Measurements from ENCODE around the gene MMP14.
"Not testable (repeated sequence)": the region's sequence is repeated elsewhere in the genome, so short reads cannot be mapped to it uniquely, and the experiment has no call there.

MMP14 gene

DNA sequence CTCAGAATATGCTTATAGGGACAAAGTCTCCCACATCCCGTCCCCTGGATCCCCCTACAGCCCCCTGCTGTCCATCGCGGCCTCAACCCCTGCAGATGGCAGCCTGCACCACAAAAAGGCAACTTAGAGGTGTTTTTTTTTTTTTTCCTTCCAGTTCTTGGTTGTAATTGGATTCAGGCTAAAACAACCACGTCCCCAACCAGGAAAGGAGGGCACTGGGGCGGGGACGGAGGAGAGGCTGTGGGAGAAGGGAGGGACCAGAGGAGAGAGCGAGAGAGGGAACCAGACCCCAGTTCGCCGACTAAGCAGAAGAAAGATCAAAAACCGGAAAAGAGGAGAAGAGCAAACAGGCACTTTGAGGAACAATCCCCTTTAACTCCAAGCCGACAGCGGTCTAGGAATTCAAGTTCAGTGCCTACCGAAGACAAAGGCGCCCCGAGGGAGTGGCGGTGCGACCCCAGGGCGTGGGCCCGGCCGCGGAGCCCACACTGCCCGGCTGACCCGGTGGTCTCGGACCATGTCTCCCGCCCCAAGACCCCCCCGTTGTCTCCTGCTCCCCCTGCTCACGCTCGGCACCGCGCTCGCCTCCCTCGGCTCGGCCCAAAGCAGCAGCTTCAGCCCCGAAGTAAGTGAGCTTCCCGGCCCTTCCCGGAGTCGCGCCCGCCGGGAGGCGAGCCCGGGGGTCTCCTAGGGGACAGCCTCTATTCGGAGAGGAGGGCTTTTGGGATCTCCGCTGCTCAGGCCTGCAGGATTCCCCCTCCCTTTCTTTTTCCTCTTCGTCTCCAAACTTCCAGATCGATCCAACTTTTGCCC is at the start of gene MMP14:
TSS of gene MMP14 (plus strand) at position 285 of the 813 bp plus-strand sequence. CDS start at position 518, 233 bp downstream.
- DNase-seq, result no peak

DNA sequence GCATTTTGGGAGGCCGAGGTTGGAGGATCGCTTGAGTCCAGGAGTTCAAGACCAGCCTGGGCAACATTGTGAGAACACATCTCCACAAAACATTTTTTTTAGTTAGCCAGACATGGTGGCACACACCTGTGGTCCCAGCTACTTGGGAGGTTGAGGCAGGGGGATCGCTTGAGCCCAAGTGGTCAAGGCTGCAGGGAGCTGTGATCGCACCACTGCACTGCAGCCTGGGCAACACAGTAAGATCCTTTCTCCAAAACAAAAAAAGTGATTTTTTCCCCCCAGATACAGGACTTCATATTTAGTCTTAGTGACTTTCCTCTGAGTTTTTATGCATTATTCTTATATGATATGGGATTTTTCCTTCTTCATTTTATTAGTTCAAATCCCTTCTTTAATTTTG is 49.7 kb upstream of the MMP14 start:
- no peak for DNase-seq

DNA sequence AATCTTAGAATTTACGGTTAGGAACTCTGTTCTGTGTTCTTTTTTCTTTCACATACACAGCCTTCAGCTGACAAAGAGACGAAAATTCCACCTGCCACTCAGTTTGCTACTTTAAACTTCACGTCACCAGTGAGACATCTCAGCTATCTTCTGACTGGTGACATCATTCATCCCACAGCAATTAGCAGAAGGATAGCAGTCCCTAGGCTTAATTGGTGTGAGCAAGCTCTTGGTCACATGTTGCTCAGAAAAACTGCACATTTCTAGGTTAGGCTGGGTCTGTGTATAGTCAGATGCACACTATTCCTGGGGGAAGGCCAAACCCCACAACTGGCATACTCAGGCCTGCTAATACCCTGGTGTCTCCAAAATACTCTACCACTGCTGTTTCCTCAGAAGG is 45.1 kb upstream of the MMP14 start:
- no peak for DNase-seq

DNA sequence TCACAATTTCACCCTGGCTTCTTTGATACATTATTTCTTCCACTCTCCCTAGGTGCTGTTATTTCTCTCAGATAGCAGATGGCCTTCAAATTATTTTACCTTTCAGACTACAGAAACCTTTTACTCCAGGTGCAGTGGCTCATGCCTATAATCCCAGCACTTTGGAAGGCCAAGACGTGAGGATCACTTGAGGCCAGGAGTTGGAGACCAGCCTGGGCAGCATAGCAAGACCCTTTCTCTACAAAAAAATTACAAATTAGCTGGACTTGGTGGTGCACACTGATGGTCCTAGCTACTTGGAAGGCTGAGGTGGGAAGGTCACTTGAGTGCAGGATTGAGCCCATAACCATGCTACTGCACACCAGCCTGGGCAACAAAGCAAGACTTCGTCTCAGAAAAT is 44.2 kb upstream of the MMP14 start:
- DNase-seq, result no peak

DNA sequence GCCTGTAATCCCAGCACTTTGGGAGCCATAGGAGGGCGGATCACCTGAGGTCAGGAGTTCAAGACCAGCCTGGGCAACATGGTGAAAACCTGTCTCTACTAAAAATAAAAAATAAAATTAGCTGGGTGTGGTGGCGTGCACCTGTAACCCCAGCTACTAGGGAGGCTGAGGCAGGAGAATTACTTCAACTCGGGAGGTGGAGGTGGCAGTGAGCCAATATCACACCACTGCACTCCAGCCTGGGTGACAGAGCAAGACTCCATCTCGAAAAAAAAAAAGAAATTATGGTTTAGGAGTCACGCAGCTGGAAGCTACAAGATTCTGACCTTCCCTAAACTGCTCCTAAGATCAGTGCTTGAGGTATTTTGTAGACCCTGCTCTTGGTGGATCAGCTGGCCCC is 42.8 kb upstream of the MMP14 start:
- not testable (repeated sequence) for DNase-seq

DNA sequence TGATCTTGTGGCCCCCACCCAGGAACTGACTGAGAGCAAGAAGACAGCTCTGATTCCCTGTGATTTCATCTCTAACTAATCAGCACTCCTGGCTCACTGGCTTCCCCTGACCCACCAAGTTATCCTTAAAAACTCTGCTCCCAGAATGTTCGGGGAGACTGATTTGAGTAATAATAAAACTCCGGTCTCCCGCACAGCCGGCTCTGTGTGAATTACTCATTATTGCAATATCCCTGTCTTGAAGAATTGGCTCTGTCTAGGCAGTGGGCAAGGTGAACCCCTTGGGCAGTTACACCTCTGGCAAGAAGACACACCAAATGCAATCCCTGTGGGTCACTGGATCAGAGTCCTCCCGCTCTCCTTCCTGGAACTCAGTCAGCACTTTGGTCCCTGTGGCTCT is 42.4 kb upstream of the MMP14 start:
- no peak for DNase-seq

DNA sequence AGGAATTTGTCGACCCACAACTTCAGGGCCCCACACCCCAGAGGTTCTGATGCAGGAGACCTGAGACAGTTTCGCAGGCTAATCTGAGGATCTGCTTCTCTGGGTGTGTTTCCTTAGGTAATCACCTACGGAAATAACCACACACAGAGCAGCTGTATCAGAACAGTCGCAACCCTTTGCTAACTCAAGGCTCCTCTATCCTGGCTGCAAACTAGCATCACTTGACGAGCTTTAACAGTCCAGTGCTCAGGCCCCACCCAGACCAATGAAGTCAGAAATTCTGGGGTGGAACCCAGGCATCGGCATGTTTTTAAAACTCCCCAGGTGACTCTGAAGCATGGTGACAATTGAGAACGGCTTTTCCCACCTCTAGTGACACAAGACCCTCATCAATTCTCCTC is 41.8 kb upstream of the MMP14 start:
- no peak for DNase-seq

DNA sequence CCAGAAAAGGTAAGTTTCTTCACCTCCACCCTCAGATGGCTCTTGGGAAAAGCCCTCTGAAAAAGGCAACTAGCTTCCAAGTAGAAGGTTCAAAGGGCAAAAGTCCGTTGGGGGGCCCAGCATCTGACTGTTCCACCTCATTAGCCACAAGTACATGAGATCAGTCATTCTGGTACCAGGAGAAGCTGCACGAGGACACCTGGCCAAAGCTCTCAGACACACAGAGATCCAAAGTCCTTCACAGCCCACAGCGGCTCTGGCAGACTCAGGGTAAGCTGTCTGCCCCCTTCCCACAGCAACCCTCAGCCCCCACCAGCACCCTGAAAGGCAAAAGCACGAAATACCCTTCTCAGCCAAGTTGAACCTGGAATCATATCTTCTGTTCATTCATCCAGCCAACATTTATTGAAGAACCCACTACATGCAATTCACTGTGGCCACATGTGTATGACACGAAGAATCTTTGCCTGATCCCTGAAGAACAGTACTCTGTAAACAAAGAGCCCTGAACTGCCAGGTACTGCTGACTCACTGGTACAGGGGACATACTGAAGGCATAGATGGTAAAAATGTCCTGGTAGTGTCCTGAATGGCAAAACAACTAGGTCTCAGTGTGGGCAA is 40.2 kb upstream of the MMP14 start:
- no peak for DNase-seq

DNA sequence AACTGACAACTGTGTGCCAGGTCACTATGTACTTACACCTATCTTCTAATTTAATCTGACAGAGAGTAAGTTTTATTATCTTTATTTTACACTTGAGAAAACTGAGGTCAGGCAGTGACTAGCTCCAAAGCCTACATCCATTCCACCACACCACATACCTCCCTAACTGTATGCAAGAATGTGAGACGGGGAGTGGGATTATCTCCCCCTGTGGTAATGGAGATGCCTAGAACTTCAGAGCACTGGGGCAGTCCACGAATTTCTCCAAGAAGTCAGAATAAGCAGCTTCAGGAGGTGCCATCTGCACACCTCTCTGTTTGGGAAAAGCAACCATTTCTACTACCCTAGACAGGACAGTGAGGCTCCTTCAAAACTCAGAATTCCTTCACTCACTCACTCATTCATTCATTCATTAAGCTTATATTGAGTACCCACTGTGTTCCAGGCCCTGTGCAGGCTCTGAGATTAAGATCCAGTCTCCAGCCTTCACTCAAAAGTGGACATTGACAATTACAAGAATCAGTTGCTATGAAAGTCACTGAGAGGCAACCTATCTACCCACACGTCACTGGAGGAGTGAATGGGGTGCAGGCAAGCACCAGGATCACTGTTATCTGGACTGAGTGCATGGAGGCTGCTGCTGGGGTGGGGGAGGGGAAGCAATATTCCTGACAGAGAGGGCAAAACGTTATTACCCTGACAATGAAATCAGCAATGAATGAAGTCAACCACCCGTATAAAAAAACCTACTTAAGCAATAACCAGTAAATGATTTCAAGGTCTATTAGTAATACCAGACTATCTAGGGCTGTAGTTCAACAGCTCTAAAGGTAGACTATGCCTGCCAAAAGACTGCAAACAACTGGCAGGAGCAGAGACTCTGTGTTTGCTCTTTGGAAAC is 39.1 kb upstream of the MMP14 start:
- no peak for DNase-seq

DNA sequence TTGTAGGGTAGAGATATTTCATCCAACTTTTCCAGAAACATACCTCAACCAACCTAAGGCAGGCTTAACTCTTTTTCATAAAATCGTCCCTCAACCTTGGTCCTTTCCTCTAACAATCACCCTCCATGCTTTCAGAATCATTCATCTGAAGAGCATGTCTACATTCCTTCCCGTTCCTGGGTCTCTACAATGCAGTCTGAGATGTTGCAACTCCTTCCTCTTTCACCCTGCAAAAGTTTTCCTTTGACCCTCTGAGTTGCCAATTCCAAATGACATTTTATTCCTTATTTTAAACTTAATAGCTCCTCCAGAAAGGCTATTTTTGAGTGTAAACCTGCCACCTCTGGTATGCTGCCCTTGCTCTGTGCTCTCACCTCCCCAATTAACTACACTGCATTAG is 37.9 kb upstream of the MMP14 start:
- no peak for DNase-seq

DNA sequence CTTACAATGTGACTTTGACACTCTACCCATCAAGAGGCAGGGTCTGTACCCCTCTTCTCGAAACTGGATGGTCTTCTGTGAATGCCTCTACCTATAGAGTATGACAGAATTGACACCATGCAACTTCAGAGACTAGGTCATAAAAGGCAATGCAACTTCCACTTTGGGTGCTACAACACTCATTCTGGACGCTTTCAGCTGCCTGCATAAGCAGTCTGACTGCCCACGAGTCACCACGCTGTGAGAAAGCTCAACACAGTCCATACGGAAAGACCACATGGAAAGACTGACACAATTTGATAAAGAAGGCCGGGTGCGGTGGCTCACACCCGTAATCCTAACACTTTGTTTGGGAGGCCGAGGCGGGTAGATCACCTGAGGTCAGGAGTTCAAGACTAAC is 36.0 kb upstream of the MMP14 start:
- no peak for DNase-seq

DNA sequence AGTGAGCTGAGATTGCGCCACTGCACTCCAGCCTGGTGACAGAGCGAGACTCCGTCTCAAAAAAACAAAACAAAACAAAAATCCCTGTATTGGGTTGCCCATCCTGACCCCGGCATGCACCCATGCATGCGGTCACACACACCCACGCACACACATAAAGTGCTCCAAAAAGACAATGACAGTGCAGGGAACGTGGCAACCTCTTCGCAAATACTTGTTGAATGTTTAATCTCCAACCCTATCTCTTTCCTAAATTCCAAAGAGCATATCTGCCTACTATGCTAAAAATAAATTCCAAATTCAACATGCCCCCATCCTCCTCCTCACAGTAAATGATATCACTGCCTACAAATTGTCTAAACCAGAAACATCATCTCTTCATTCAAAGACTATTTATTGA is 34.7 kb upstream of the MMP14 start:
- DNase-seq, result no peak

DNA sequence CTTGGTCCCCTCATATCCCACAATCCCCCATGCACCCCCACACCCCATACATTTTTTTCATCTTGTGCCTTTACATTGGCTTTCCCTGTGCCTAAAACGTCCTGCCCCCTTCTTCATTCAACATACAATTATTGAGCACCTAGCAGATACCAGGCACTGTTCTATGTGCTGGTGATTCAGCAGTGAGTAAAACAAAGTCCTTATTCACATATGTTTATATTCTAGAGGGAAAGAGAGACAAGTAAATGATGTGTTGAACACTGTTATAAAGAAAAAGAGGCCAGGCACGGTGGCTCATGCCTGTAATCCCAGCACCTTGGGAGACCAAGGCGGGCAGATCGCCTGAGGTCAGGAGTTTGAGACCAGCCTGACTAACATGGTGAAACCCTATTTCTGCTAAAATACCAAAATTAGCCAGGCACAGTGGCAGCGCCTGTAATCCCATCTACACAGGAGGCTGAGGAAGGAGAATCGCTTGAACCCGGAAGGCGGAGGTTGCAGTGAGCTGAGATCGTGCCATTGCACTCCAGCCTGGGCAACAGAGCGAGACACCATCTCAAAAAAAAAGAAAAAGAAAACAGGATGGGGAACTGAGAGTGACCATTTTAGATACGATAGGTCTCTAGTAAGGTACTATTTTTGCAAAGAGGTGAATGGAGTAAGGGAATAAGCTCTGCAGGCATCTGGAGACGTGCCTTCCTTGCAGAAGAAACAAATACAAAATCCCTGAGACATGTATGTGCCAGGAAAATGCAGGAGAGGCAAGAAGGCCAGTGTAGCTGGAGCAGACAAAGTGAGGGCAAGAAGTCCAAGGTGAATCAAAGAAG is 33.3 kb upstream of the MMP14 start:
- DNase-seq, result no peak

DNA sequence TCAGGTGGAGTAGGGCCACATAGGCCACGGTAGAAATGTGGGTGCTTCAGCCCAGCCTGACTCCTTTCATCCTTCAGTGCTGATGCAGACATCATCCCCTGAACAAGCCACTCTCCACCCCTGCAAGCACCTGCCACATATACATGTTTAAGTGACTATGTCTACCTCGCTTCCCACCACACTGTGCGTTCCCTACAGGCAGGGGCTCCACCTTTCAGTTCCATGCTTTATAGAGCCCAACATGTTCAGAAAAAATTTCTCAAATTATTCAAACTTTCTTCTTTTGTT is 32.8 kb upstream of the MMP14 start:
- no peak for DNase-seq

DNA sequence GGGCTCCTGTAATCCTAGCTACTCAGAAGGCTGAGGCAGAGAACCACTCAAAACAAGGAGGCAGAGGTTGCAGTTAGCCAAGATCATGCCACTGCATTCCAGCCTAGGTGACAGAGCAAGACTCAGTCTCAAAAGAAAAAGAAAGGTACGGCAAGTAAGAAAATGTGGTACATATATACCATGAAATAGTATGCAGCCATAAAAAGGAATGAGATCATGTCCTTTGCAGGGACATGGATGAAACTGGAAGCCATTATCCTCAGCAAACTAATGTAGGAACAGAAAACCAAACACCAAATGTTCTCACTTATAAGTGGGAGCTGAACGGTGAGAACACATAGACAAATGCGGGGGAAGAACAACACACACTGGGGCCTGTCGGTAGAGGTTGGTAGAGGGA is 31.1 kb upstream of the MMP14 start:
- DNase-seq, result not testable (repeated sequence)

DNA sequence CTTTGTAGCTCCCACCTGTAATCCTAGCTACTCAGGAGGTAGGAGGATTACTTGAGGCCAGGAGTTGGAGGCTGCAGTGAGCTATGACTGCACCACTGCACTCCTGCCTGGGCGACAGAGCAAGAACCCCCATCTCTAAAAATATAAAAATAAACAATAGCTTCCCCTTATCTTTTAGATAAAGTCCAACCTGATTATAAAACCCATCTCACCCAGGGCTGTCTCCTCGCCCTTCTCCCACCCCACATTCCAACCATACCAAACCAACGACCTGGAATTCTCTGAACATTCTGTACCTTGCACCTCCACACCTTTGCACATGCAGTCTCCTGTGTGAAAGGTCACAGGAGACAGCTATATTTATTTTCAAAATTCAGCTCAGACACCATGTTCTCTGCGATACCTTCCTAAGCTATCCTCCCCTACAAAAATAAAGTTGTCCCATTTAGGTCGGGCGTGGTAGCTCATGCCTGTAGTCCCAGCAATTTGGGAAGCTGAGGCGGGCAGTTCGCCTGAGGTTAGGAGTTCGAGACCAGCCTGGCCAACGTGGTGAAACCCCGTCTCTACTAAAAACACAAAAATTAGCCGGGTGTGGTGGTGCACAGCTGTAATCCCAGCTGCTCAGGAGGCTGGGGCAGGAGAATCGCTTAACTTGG is 28.8 kb upstream of the MMP14 start:
- no peak for DNase-seq

DNA sequence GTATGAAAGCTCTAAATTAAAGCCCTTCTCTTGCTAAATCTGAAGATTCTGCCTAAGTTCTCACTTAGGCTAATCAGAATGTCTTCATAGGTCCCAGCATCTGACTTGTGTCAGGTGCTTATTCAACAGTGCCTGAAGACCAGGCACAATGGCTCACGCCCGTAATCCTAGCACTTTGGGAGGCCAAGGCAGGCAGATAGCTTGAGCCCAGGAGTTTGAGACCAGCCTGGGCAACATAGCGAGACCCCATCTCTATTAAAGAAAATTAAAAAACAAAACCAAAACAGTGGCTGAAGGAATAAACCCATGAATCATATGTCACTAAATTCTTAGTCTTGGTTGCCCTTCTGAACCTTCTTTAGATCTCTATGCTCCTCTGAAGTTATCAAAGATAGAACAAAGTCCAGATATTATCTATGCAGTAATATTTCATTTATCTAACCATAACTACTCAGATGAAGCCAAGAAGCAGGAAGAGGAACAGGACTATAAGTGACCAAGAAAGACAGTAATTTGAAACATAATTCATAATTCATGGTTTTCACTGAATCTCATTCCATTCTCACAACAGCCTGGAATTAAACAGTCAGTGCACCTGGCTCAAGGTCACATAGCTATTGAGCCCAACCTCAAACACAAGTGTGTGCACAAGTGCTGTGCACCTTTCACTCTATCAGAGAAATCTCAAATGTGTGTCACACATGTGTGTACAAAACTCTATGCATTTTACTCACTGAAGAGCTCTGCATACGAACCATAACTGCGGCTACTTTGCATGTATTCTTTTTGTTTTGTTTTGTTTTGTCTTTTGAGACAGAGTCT is 27.8 kb upstream of the MMP14 start:
- no peak for DNase-seq

DNA sequence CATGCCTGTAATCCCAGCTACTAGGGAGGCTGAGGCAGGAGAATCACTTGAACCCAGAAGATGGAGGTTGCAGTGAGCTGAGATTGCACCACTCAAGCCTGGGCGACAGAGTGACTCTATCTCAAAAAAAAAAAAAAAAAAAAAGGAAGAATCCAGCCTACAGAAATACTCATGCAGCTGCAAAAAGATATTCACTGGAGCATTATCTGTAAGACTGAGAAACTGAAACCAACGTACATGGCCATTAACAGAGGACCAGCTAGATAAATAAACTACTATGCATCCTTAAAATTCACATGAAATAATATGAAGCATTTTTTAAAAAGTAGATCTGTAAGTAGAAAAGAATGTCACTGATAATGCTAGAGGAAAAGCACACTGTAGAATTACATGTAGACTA is 24.7 kb upstream of the MMP14 start:
- DNase-seq, result no peak

DNA sequence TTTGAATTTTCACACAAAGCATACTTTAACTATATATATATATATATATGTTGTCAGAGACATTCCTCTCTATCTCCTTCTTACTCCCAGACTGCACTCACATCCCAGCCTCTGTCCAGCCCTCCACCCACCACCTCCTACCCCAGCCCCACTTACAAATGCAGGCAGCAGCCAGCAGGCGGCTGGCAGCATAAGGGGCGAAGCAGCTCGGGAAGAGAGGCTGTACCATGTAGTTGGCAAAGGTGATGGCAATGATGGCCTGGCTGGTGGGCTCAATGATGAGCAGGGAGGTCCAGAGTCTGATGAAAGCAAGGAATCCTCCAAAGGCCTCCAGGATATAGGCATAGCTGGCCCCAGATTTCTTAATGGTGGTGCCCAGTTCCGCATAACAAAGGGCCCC is 23.6 kb upstream of the MMP14 start:
- no peak for DNase-seq

DNA sequence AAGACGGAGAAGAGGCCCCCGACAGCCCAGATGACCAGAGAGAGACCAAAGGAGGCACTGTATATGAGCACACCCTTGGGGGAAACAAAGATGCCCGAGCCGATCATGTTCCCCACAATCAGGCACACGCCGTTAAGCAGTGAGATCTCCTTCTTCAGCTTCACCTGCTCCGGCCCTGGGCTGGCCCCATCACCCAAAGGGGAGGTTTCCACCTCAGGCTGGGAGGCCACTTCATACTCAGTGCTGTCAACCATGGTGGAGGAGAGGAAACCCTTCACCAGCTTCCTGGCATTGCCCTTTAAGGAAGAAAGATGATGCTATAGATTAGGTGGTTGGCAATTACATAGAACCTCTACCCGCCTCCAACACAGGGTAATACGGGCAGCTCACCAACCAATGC is 23.2 kb upstream of the MMP14 start:
- no peak for DNase-seq

DNA sequence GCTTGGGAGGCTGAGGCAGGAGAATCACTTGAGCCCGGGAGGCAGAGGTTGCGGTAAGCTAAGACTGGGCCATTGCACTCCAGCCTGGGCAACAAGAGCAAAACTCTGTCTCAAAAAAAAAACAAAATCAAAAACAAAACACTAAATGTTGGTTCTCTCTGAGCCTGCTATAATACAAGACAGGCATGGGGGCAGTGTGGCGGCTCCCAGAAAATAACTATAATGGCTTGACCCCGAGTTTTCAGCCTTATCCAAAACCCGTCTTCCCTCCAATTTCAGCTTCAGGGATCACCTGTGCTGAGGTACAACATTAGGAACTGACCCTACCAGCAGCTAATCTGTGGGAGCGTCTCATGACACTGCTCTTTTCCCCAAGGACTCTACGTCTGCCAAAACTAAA is 22.0 kb upstream of the MMP14 start:
- DNase-seq, result no peak

Measured in cerebellar nuclear complex (tissue), 1 donor.